Activated CD8-positive, alpha-beta T cell treated with anti-CD3 and anti-CD28 coated beads, Interleukin-2, amount 10 ng/mL, durations not matched to agents 7 days and 5 days (primary cell): Measurements from ENCODE around the gene OR1S1. TPM values are rescaled to one million over a fixed set of nuclear protein-coding genes. Genes with fewer than 3 reads are reported as not detected.

Experiments
- ATAC-seq: fragments of 150-1000 bp; cut with Tn5 transposase; one replicate; pipeline ENCODE4 v1.10.0; 2021; ENCODE audit warnings: moderate library complexity
- CTCF ChIA-PET: fragments of 350-600 bp; sonication (Branson Sonifier 250); formaldehyde crosslinking; loops from one replicate; lab custom pipeline; 2021; ENCODE audit warnings: antibody characterized with exemption; lab: Charles Lee
- POLR2A ChIA-PET: fragments of 350-600 bp; sonication (Branson Sonifier 250); formaldehyde crosslinking; loops from one replicate; lab custom pipeline; 2021; ENCODE audit warnings: antibody characterized with exemption; lab: Charles Lee
- DNase-seq: peaks from one replicate; pipeline ENCODE4 v3.0.0-alpha.2; 2020
- H3K27ac Mint-ChIP-seq: one replicate; pipeline ENCODE4 v1.8.0; 2021; ENCODE audit warnings: mild to moderate bottlenecking, mixed read lengths
- H3K27me3 Mint-ChIP-seq: one replicate; pipeline ENCODE4 v1.8.0; 2021; ENCODE audit warnings: low read depth, mixed read lengths
- H3K36me3 Mint-ChIP-seq: one replicate; pipeline ENCODE4 v1.8.0; 2021; ENCODE audit warnings: low read depth, mixed read lengths
- H3K4me1 Mint-ChIP-seq: one replicate; pipeline ENCODE4 v1.8.0; 2021; ENCODE audit warnings: low read depth, mixed read lengths
- H3K4me3 Mint-ChIP-seq: one replicate; pipeline ENCODE4 v1.8.0; 2021; ENCODE audit warnings: mild to moderate bottlenecking, mixed read lengths
- H3K9me3 Mint-ChIP-seq: one replicate; pipeline ENCODE4 v1.8.0; 2022; ENCODE audit warnings: mixed read lengths; ENCODE audit not compliant: insufficient read depth
- total RNA-seq, 2 experiments: library from RNA; stranded (reverse); gene quantifications; one replicate each; pipeline ENCODE4 v1.2.3, GENCODE V29; 2021

OR1S1 gene
- total RNA-seq, 2 experiments from 2014 or later: not detected

GRCh38 chr11:58199271-58199670, 13.2 kb upstream of the OR1S1 start:
- ChIA-PET POLR2A (no interaction called here), CTCF (no interaction called here)
- no peaks in the 10 kb centered on the region for H3K9me3 Mint-ChIP-seq
- no peaks in the 10 kb centered on the region for H3K4me1 Mint-ChIP-seq
- ATAC-seq: no peak
- H3K4me3 Mint-ChIP-seq: no peak overlapping the region
- H3K36me3 Mint-ChIP-seq: no peaks in the 10 kb centered on the region
- no peaks in the 10 kb centered on the region for H3K27me3 Mint-ChIP-seq
- H3K27ac Mint-ChIP-seq: no peak overlapping the region
- DNase-seq: no peak

- ChIA-PET POLR2A (no interaction called here), CTCF (no interaction called here)
- Mint-ChIP-seq H3K4me1 (no peaks in the 10 kb centered on the region), H3K4me3 (no peak within 1 kb of the TSS), H3K9me3 (no peaks in the 10 kb centered on the region), H3K27ac (no peak within 1 kb of the TSS), H3K27me3 (no peaks in the 10 kb centered on the region), H3K36me3 (no peaks in the 10 kb centered on the region)
- ATAC-seq (no peak), DNase-seq (no peak)
These were observed 8.5 kb upstream of the OR1S1 start, which contains the start of gene OR1S2 for GRCh38 chr11:58204042-58204441. Gene OR1S2 (minus strand): TSS chr11:58204142. CDS start chr11:58204142, 0 bp downstream.

- DNase-seq: no peak
- POLR2A ChIA-PET: no interaction called here
- CTCF ChIA-PET: no interaction called here
- Mint-ChIP-seq H3K36me3 (no peaks in the 10 kb centered on the region), H3K4me1 (no peaks in the 10 kb centered on the region), H3K9me3 (no peaks in the 10 kb centered on the region), H3K27me3 (peaks cover 2% of the 10 kb centered on the region), H3K27ac (no peak overlapping the region), H3K4me3 (no peak overlapping the region)
- no peak for ATAC-seq
These were observed 4.0 kb downstream of the OR1S1 start for GRCh38 chr11:58216476-58216875.

DNA sequence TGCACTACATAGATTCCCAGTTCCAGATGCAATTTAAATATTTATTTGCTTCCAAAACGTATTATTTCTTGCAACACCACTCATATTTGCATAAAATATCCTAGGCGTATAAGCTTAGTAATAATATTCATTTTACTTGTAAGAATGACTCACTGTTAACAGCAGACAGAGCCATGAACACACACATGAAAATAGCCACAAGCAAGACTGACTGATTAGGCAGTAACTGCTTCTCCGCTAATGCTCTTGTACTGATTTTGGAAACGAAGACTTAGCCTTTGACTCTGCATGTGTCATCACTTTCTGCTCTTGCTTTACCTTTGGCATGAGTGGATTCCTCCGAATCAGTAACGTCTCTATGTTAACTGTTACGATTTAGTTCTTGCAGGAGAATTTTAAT, 10.2 kb downstream of the OR1S1 start:
- no peaks in the 10 kb centered on the region for H3K4me1 Mint-ChIP-seq
- ChIA-PET CTCF (no interaction called here), POLR2A (no interaction called here)
- no peaks in the 10 kb centered on the region for H3K36me3 Mint-ChIP-seq
- no peaks in the 10 kb centered on the region for H3K9me3 Mint-ChIP-seq
- DNase-seq: no peak
- no peaks in the 10 kb centered on the region for H3K27me3 Mint-ChIP-seq
- no peak for ATAC-seq
- no peak overlapping the region for H3K27ac Mint-ChIP-seq
- H3K4me3 Mint-ChIP-seq: no peak overlapping the region

GRCh38 chr11:58227956-58228615, 15.6 kb downstream of the OR1S1 start:
- CTCF ChIA-PET: no interaction called here
- Mint-ChIP-seq H3K27ac (no peak overlapping the region), H3K27me3 (no peaks in the 10 kb centered on the region), H3K4me3 (no peak overlapping the region), H3K36me3 (no peaks in the 10 kb centered on the region), H3K9me3 (no peaks in the 10 kb centered on the region), H3K4me1 (no peaks in the 10 kb centered on the region)
- POLR2A ChIA-PET: no interaction called here
- ATAC-seq (no peak), DNase-seq (no peak)

GRCh38 chr11:58243954-58244353, 31.4 kb downstream of the OR1S1 start:
- DNase-seq (no peak), ATAC-seq (no peak)
- Mint-ChIP-seq H3K4me1 (no peaks in the 10 kb centered on the region), H3K27me3 (peaks cover 5% of the 10 kb centered on the region), H3K4me3 (no peak overlapping the region), H3K9me3 (peaks cover 7% of the 10 kb centered on the region), H3K36me3 (no peaks in the 10 kb centered on the region), H3K27ac (no peak overlapping the region)
- CTCF ChIA-PET: no interaction called here
- POLR2A ChIA-PET: no interaction called here

DNA sequence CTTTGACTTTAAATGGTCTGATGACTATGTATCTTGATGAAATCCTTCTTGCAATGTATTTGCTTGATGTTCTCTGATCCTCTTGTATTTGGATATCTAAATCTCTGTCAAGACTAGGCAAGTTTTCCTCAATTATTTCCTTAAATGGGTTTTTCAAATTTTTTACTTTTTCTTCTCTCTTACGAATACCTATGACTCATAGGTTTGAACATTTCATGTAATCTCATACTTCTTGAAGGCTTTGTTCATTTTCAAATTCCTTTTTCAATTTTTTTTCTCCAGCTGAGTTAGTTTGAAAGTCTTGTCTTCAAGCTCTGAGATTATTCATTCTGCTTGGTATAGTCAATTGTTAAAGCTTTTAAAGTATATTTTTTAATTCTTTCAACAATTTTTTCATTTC, 42.4 kb downstream of the OR1S1 start:
- ChIA-PET POLR2A (no interaction called here), CTCF (no interaction called here)
- no peaks in the 10 kb centered on the region for H3K36me3 Mint-ChIP-seq
- H3K4me1 Mint-ChIP-seq: no peaks in the 10 kb centered on the region
- H3K4me3 Mint-ChIP-seq: no peak overlapping the region
- H3K9me3 Mint-ChIP-seq: no peaks in the 10 kb centered on the region
- H3K27me3 Mint-ChIP-seq: no peaks in the 10 kb centered on the region
- ATAC-seq (no peak), DNase-seq (no peak)
- H3K27ac Mint-ChIP-seq: no peak overlapping the region

GRCh38 chr11:58259983-58260382, 47.5 kb downstream of the OR1S1 start:
- POLR2A ChIA-PET: no interaction called here
- no peak overlapping the region for H3K27ac Mint-ChIP-seq
- H3K27me3 Mint-ChIP-seq: no peaks in the 10 kb centered on the region

More at GRCh38 chr11:58259983-58260382, 47.5 kb downstream of the OR1S1 start:
- H3K4me3 Mint-ChIP-seq: no peak overlapping the region
- no peaks in the 10 kb centered on the region for H3K9me3 Mint-ChIP-seq
- no peak for ATAC-seq
- DNase-seq: no peak
- CTCF ChIA-PET: no interaction called here
- H3K36me3 Mint-ChIP-seq: no peaks in the 10 kb centered on the region
- no peaks in the 10 kb centered on the region for H3K4me1 Mint-ChIP-seq

Other genes with a start within 250 kb of the OR1S1 start
- not detected for gene OR9Q1, start 188.8 kb upstream of the OR1S1 start, total RNA-seq
- not detected for gene OR6Q1, start 181.8 kb upstream of the OR1S1 start, total RNA-seq
- not detected for gene OR9I1, start 87.2 kb upstream of the OR1S1 start, total RNA-seq
- not detected for gene OR9Q2, start 23.6 kb upstream of the OR1S1 start, total RNA-seq
- not detected for gene OR1S2, start 8.6 kb upstream of the OR1S1 start, total RNA-seq
- not detected for gene OR10Q1, start 16.2 kb downstream of the OR1S1 start, total RNA-seq
- not detected for gene OR10W1, start 55.5 kb downstream of the OR1S1 start, total RNA-seq
- gene OR5B17, start 146.3 kb downstream of the OR1S1 start, total RNA-seq: not detected
- gene OR5B3, start 194.2 kb downstream of the OR1S1 start, total RNA-seq: not detected
- gene OR5B2, start 215.4 kb downstream of the OR1S1 start, total RNA-seq: not detected
- gene OR5B12, start 229.5 kb downstream of the OR1S1 start, total RNA-seq: not detected